Measurements from ENCODE around the gene SDCBP2.

GRCh38 chr20:1295276-1295930 is 33.5 kb downstream of the SDCBP2 start:
- TF ChIP-seq POLR2A (IDR thresholded peaks at IDR 0.05) (no peak), CTCF (IDR thresholded peaks at IDR 0.05) (no peak), EP300 (IDR thresholded peaks at IDR 0.05; ENCODE audit: low read depth) (no peak), POLR2AphosphoS5 (IDR thresholded peaks at IDR 0.05) (no peak)
